ENCODE data around the gene KLF17. TPM values are rescaled to one million over a fixed set of nuclear protein-coding genes. Genes with fewer than 3 reads are reported as not detected.

The KLF17 gene
- total RNA-seq, 1 donor from 2014 or later, result not detected

DNA sequence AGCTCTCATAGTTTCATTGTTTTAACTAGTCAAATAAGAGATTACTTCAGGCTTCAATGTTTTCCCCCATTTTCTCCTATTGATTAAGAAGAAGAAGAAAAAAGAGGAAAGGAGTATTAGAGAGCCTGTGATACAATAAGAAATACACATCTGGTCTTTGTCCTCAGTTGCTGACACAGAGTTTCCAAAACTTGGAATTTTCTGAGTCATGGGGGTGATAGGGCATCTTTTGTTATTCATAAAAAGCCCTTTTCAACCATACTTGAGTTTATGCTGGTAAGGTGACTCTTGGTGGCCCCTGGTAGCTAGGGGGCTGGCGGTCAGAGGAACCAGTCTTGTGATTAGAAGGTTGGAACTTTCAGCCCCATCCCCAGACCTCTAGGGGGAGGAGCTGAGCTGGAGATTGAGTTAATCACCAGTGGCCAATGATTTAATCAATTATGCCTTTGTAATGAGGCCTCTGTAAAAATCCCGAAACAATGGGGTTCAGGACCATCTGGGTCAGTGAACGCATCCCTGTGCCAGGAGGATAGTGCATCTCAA, 51.7 kb downstream of the KLF17 start:
- Mint-ChIP-seq H3K4me3 (no peak overlapping the region), H3K9me3 (peaks cover 14% of the 10 kb centered on the region), H3K36me3 (ENCODE audit: low read depth) (peaks cover 5% of the 10 kb centered on the region), H3K27me3 (ENCODE audit: low read depth) (no peaks in the 10 kb centered on the region), H3K27ac (ENCODE audit: unreplicated experiment) (no peak overlapping the region), H3K4me1 (peaks cover 5% of the 10 kb centered on the region)
- no peak for DNase-seq (ENCODE audit: low read depth, low spot score)
- TF ChIP-seq, protein P1, sequence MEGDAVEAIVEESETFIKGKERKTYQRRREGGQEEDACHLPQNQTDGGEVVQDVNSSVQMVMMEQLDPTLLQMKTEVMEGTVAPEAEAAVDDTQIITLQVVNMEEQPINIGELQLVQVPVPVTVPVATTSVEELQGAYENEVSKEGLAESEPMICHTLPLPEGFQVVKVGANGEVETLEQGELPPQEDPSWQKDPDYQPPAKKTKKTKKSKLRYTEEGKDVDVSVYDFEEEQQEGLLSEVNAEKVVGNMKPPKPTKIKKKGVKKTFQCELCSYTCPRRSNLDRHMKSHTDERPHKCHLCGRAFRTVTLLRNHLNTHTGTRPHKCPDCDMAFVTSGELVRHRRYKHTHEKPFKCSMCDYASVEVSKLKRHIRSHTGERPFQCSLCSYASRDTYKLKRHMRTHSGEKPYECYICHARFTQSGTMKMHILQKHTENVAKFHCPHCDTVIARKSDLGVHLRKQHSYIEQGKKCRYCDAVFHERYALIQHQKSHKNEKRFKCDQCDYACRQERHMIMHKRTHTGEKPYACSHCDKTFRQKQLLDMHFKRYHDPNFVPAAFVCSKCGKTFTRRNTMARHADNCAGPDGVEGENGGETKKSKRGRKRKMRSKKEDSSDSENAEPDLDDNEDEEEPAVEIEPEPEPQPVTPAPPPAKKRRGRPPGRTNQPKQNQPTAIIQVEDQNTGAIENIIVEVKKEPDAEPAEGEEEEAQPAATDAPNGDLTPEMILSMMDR (conservative IDR thresholded peaks at IDR 0.05), result no peak

DNA sequence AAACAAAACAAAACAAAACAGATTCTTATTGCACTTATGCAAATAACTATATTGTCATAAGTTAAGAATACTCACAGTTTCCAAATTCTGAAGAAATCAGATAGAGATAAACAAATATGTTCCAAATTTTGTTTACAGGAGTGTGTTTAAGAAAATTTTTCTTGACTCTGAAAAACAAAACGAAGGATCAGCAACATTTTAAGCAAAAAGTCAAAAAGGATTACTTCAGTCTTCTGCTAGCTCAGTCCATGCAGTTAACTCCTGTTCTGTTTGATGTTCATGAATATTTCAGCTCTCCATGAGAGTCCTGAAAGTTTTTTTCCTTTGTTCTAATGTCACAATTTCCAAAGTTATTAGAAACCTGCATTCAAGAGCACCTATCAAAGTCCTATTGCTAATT, 56.0 kb downstream of the KLF17 start:
- Mint-ChIP-seq H3K4me3 (no peak overlapping the region), H3K36me3 (ENCODE audit: low read depth) (peaks cover 8% of the 10 kb centered on the region), H3K9me3 (peaks cover 13% of the 10 kb centered on the region), H3K27ac (ENCODE audit: unreplicated experiment) (no peak overlapping the region), H3K4me1 (peaks cover 5% of the 10 kb centered on the region), H3K27me3 (ENCODE audit: low read depth) (no peaks in the 10 kb centered on the region)
- TF ChIP-seq, protein P1 (conservative IDR thresholded peaks at IDR 0.05), result no peak
- no peak for DNase-seq (ENCODE audit: low read depth, low spot score)

Other genes starting within 250 kb of the KLF17 start
- 0.89 and 1.0 TPM in 2 replicates for gene ARTN, start 185.0 kb upstream of the KLF17 start, total RNA-seq
- 37.7 and 44.1 TPM in 2 replicates for gene IPO13, start 171.9 kb upstream of the KLF17 start, total RNA-seq
- 32.7 and 34.4 TPM in 2 replicates for gene DPH2, start 148.8 kb upstream of the KLF17 start, total RNA-seq
- 125 and 129 TPM in 2 replicates for gene ATP6V0B, start 143.9 kb upstream of the KLF17 start, total RNA-seq
- gene B4GALT2, start 139.6 kb upstream of the KLF17 start, total RNA-seq, result 88.7 and 91.8 TPM in 2 replicates
- gene CCDC24, start 127.2 kb upstream of the KLF17 start, total RNA-seq, result 4.9 and 5.5 TPM in 2 replicates
- gene SLC6A9, start 87.4 kb upstream of the KLF17 start, total RNA-seq, result 20.9 and 22.8 TPM in 2 replicates
- gene KLF18, start 22.8 kb downstream of the KLF17 start, total RNA-seq, result not detected in 2 replicates
- 57.1 and 58.7 TPM in 2 replicates for gene DMAP1, start 94.7 kb downstream of the KLF17 start, total RNA-seq
- gene ERI3, start 236.4 kb downstream of the KLF17 start, total RNA-seq, result 81.9 and 83.3 TPM in 2 replicates

Measured in neural crest cell (in vitro differentiated cells).